ENCODE results near the gene ARID3C.

ARID3C gene

DNA sequence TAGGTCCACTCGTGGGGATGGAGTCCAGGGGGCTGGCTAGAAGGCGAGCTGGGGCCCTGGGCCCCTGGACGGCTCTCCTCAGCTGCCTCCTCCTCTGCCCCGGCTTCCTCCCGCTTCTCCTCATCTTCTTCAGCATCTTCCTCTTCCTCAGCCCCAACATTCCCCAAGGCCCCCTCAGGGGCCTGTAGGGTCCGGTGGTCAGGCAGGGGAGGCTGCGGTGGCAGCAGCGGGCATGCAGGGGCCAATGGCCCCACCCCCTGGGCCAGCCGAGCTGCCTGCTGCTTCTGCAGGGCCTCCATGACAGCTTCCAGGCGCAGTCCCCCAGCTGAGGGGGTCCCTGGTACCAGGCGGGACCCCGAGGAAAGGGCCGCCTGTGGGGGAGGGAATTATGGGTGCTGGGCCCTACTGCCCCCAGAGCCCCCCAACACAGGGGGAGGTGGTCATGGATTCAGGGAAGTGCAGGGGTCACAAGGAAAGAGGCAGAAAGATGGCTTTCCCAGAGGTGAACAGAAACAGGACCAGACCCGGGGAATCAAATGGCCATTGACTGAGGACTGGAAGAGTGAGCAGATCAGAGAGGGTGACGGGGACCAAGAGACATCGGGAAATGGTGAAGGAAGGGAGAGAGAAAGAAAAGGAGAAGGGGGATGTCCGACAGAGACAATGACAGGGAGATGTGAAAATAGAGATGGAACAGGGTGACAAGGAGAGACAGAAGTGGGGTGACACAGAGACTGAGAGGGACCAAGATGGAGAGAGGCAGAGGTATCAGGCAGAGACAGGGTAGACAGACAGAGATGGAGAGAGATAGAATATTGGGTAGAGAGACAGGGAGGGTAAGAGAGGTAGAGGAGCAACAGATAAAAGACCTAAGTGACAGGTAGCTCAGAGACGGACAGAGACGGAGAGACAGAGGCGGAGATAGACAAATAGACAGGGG, 880 bp downstream of the ARID3C start:
- no peak for DNase-seq

DNA sequence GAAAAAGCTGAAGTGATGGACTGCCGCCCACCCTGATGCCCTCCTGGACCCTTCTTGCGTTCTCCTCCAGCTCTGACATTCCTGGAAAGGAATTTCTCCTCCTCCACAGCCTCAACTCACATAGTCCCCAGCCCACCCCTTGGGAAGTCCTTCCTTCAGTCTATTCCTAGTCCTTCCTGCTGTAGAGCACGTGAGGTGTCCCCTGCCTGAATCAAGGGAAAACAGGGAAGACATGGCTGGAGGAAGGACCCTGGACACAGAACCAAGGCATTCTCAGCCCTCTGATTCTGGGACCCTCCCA, 3.7 kb downstream of the ARID3C start:
- DNase-seq: no peak

DNA sequence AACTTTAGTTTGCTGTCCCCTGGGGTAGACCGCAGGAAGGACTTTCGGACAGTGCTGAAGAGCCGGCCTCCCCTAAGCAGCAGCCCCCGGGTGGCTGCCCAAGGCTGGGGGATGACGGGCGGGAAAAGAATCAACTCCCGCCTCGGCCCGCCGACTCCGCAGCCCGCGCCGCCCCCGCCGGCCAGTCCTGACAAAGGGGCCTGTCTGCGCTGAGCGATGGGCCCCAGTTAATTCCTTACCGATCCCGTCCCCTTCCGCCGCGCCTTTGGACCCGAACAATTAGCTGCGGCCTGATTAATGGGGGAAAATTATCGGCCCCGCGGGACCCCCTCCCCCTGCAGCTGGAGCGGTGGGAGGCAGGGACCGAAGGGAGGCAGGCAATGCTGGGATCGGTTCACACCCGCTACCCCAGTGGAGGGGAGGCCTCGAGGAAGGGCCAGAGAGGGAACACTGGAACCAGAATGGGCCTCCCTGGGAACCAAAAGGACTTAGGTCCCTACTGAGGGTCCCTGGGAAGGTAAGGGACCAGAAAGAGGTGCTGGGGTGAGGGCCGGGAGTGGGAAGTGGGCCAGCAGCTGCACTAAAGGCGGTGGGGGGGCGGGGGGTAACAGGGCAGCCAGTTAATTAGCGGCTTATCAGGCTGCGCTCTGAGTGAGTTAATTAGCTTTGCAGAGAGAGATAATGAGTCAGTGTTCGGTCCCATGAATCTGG, 4.2 kb downstream of the ARID3C start:
- DNase-seq: no peak

DNA sequence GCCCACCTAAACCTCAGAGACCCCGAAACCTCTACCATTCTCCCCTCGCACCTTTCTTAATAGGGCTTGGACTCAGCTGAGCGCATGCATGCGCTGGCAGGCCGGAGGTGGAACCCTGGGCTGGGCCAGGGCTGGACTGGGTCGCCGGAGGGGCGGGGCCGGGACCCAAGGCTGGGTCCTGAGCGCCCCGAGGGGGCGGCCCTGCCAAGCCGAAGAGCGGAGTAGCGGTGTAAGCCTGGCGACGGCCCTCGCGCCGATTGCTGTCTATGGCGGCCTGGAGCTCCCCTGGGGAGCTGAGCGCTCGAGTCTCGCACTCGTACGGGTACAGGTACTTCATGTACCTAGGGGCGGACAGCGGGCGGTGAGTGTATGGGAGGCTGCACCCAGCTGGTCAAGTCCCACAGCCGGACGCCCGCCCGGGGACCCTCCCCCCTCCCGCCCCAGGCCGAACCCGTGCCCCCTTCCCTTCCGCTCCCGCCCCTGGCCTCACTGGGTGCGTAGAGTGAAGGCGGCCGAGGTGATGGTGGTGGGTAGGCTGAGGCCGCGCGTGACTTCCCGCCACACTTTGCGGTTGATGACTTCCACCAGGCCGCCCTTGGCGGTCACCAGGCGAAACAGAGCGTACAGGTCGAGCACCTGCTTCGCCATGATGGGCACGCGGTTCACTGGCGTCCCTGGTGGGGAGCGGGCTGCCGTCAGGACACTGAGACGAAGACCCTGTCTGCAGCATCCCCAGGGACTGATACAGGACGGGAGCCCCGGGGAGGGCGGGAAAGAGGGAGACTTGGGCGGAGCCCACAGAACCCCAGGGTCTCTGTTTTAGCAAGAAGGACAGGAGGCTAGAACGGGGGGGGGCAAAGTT, 5.3 kb downstream of the ARID3C start:
- DNase-seq: peak; percentile 21

DNA sequence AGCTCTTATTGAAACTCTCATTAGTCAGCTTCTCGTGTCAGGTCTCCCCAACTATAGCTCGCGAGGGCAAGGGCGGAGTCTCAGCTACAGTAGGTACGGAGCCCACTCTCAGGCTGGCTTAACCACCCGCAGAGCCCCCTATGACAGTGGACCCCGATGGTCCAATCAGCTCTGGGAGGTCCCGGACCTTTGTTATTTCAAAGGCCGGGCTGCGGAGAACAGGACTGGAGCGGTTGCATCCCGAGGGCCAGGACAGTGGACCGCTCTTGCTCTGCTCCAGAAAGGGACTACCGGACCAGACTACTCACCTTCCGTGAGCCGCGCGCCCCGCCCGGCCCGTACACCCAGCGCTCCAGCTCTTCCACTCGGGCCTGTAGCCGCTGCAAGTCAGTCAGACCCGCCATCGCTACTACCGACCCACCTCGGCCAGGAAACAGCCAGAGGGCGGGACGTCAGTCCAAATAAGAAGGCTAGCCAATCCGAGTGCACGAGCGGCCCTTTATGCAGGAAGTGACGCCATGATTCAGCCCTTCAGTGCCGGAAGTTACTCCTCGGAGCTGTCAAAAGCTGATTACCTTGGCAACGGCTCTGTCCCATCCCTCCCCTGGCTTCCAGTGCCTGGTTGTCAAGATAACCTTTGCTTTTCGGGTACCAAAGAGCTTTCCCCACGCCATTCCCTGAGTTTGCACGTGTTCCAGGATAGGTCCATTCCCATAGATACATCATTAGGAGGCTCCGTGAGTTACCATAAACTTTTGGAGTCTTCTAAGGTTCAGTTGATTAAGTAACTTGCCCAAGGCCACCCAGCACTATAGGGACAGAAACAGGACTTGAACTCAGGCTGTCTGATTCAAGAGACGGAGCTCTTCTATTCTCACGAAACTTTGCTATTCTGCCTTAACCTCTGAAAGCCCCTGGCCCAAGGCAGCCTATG, 8.5 kb downstream of the ARID3C start, which contains the start of gene DCTN3:
Gene DCTN3, minus strand, starts transcription at position 435 of the 934 bp plus-strand sequence. Its CDS starts 31 bp downstream, at position 404.
- DNase-seq: peak; percentile 95

DNA sequence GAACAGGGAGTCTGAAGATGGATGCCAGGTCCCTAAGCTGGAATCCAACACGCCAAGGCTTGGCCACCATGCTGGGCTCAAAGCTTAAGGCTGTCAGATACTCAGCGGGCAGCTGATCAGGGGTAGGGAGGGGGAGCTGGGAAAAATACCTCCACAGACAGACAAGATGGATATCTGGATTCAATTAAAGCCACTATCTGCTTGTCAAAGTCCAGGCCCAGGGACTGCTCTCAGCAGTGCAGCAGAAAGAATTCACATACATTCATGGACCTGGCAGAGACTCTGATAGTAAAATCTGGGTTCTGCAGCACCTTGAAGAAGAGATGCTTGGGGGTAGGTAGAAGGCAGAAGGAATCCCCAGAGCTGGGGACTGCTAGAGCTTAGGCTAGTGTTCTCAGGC, 13.7 kb downstream of the ARID3C start:
- DNase-seq: no peak

DNA sequence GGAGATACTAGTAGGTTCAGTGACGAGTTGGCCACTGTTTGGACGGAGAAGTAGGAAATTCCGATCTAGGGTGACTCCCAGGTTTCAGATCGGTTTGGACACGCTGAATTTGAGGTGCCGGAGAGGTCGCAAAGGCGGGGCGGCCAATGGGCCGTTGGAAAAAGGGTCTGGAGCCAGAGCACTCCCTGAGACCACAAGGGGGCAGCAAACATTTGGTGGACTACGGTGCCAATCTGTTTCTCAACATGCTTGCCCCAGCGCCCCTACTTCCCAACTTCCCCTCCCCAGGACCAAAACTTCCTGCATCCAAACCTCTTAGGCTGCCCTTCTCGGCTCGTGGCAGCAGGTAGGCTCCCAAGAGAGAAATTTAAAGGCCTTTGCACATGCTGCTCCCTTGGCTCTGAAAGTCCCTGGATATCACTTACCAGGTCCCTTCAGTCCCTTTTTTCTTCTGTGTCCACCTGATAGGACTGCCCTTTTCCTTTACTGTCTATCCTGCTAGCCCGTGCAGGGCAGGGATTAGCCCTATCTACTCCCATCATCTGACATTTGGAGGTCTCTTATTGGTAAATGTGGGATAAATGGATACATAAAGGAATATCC, 16.0 kb downstream of the ARID3C start:
- DNase-seq: peak; percentile 76

DNA sequence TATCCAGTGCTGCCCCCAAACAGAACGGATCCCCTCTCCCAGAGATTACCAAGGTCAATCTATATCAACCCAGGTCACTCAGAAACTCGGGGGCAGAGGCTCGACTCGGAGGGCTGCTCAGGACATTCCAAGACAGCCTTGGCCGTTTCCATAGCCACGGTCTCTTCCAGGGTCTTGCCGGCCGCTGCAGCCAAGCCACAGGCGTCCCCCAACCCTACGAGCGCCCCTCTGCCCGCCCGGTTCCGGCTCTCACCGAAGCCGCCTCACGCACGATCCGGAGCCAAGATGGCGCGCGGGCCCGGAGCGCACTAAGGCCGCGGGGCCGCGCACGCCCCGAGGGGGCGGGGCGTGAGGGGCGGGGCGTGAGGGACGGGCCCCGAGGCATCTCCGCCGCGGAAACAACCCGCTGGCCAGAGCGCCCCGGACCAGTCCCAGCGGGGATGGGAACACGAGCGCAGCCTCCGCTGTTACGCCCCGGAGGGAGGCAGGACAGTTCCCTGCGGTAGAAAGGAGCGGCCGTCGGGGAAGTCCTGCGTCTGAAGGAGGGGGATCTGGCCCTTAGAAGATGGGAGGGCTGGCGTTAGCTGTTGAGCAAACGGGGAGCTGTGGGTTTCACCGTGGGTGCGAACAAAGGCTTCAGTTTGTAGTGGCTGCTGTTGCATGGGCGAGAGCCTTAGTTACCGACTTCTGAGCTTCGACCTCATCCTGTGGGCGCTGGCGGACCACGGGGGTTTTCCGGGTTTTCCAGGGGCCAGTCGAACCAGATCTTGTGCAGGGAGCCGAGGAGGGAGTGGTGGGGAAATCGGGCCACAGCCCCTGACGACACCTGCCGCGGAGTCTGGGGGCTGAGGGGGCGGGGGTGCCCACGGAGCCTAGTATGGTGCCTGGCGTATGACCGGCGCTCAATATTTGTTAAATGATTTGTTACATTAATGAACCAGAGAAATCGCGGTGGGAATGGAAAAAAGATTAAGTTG, 16.8 kb downstream of the ARID3C start, which contains the start of gene RPP25L:
Gene RPP25L, minus strand, starts transcription at position 287 of the 977 bp plus-strand sequence. CDS start 801 bp downstream, outside the sequence.
- peak; percentile 86 for DNase-seq

DNA sequence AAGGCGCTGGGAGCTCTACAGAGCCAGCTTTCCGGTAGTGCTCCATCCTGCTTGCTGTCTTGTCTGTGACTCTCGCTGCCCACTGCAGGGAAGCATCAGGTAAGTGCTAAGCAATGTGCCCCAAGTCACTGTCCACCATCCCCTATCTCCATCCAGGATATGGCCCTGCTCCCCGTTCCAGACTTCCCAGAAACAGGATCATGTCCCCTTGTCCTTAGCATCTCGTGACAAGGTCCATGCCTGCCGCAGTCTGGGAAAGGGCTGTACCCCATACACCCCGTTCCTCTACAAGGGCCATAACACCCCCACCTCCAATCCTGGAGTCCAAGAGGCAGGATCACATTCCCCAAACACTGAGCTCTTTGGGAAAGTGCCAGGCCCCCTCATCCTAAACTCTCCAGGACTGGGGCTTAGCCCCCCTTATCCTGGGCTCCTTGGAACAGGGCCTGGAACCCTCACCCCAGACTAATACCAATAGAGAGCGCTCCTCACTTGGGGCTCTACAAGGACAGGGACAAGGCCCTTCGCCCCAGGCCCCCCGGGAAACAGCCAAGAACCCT, 17.5 kb downstream of the ARID3C start:
- no peak for DNase-seq

DNA sequence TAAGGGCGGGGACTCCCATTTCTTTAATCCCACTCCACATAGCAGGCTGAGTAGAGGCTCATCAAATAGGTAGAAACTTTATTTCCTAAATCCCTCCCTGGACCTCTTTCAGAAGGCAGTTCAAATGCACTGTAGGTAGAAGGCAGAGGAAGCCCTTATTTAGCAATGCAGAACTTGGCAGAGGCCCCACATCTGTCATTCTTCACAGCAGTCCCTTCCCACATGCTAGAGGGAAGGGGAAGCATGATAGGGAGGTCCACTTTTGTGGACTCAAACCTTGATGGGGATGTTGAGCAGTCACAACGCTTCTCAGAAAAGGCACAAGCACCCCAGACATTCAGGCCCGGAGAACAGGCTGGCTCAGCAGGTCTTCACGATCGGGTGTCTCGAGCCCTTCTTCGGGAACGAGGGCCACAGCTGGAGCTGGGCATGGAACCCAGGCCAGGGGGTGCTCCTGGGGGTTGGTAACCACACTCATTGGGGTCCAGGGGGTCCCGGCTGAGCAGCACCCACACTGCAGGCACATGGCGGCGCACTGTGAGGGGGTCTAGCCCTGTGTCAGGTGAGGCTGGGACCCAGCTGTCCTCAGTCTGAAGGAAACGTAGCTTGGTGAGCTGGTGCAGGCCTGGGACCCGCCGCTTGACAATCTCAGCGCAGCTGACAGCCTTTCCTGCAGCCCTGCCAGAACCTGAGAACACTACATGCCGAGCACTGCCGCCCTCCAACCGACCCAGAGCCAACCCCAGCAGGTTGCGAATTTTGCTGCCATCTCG, 18.2 kb downstream of the ARID3C start:
- no peak for DNase-seq

DNA sequence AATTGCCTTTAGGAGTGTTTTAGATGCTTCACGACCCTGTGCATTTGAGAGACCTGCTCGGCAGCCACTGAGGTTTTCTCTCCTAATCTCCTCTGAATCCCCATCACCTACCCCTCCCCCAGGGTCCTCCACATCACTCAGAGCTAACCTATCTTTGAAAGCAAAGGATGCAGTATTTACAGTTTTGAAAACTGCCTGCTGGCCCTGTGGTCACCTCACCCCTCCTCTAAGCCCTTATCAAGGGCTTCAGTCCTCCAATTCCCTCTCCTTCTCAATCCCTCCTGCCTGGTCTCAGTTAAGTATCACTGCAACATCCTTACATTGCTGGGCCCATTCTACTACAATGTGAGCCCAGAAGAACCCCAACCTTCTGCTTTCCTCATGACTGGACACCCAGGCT, 21.5 kb downstream of the ARID3C start:
- DNase-seq: no peak

DNA sequence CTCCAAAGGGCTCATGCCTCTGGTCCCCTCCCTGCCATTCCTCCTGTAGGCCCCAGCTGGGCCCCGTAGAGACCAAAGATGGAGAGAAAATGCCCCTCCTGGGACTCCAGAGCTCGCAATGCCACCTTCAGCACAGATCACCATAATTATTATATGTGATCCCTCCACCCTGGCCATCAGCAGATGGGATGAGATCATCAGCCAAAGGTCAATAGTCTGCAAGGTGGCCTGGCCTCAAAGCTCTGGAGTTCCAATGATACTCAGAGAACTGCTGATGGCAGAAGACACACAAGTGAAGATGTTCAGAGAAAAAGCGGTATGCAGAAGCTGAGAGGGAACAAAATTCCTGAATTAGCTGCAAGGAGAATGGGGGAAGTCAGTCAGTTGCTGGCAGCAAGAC, 22.0 kb downstream of the ARID3C start:
- no peak for DNase-seq

DNA sequence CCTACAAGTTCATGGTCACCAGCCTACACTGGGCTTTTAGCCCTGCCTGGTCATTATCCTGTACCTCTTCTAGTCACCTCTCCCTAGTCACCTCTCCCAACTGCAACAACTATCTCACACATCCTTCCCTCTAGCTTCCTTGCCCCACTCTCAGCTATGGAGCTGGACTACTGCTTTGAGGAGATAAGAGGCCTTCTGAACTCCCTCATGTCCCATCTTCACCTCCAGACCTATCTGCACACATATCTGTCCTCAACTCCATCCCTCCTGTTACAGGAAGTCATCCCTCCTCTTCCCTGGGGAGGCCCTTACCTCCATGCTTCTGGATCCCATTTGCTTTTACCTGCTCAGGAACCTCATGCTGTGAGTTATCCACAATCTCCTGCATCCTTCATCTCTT, 22.7 kb downstream of the ARID3C start:
- no peak for DNase-seq

DNA sequence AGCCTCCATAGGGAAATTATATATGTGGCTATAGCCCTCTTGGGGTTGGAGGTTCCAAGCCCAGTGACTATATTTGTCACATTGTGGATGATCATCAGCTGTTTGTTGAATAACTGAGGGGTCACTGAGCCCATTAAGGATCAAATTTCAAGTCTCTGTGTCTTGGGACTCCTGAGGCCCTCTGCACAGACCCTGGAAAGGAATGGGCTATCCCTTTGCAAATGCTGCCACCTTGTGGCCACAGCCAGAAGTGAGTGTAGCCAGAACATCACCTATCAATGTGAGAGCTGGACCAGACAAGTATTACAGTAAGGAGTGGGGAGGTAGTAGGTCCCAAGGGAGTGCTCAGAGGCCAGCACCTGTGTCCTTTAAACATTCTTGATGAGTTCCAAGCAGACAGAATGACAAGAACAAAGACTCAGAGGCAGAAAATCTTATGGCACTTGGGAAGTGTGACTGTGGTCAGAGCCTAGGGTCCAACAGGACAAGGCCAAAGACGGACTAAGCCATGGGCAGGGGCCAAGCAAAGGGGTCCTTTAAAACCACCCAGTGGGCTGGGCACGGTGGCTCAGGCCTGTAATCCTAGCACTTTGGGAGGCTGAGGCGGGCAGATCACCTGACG, 25.1 kb downstream of the ARID3C start:
- DNase-seq: peak; percentile 83

DNA sequence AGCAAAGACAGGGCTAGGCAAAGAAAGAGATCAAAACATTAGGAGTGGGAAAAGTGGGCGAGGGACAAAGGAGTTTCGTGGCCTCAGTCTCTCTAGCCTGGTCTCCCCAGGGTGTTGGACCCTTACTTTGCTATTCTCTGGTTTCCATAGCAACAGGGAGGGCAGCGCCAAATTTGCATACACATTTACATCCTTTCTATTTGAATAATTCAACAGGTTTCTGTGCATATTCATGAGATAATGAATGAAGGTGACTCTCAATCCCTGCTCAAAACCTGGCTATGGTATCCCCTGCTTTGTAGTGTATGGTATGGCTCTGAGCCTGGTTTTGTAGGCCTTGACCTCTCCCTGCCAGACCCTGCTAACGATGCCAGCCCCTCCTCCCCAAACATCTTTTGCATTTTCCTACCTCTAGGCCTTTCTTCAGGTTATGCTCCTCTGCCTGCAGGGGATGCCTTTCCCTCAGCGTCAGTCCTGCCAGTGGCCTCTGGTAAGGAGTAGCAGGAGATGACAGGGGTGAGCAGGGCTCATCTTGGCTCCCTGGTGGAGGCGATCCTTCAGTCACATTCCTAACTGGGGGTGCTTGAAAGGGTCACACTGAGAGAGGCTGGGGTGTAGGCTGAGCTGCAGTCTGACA, 26.8 kb downstream of the ARID3C start:
- no peak for DNase-seq

DNA sequence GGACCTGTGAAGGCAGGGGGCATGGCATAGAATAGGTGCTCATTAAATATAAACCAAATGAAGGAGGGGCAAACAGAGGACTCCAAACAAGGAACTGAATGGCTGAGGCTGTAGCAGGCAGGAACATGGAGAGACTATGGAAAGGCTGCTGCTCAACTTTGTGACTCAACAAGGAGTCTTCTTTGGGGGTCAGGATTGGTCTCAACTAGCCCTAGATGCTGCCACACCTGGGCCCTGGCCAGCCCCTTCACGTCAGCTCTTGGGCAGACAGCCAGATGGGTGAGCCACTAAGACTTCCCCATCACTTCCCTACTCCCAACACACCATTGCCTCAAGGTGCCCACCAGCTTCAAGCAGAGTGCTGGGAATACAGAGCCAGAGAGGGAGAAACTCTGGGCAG, 28.0 kb downstream of the ARID3C start:
- DNase-seq: no peak

DNA sequence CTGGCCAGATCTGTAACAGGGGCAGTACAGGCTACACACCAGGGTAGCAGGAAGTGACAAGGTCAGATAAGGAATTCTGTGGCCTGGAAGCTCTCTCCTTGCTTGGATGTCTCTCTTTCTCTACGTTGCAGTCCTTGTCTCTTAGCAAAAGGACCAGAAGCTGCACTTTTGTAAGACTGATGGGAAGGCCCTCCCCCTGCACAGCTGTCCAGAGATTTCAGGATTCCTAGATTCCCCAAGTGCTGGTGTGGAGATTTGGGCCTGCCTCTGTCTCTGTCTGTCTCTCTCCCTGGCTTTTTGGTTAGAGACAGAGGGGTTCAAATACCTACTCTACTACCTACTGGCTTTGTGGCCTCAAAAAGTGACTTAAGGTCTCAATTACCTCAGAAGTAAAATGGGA, 29.3 kb downstream of the ARID3C start:
- no peak for DNase-seq

DNA sequence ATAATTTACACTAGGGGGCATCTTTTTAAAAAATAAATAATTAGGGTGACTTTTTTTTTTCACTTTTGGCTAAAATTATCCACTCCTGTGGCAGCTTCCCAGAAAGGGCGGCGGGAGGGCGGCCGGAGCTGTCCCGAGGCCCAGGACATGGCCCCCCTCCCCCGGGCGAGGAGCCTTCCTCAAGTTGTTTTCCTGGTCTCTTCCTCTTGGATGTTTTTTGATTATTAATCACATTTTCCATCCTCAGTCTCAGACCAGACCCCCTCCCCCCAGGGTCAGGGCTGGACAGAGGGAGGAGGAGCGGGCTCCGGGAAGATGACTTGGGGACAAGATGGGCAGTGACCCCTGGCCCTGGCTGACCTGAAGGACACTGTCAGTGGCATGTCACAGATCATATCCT, 34.7 kb downstream of the ARID3C start:
- no peak for DNase-seq
